ENCODE measurements around the gene RASGEF1B.

DNA sequence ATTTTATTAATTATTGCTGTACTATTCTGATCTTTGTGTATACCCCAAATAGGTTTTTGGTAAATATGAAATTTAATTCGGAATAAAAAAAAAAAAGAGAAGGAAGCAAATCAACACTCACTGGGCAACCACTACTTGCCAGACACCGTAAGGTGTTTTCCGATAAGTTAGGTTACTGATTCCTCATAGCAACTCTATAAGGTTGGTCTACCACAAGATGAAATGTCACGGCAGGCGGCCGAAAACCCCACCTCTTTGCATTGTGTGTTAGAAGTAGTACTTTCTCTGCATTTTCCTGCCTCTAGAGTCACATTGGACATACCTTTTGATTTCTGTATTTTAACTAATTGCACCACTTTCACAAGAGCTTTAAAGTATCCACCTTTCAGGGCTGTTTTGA is 44.5 kb upstream of the RASGEF1B start:
- TF ChIP-seq, protein P1, sequence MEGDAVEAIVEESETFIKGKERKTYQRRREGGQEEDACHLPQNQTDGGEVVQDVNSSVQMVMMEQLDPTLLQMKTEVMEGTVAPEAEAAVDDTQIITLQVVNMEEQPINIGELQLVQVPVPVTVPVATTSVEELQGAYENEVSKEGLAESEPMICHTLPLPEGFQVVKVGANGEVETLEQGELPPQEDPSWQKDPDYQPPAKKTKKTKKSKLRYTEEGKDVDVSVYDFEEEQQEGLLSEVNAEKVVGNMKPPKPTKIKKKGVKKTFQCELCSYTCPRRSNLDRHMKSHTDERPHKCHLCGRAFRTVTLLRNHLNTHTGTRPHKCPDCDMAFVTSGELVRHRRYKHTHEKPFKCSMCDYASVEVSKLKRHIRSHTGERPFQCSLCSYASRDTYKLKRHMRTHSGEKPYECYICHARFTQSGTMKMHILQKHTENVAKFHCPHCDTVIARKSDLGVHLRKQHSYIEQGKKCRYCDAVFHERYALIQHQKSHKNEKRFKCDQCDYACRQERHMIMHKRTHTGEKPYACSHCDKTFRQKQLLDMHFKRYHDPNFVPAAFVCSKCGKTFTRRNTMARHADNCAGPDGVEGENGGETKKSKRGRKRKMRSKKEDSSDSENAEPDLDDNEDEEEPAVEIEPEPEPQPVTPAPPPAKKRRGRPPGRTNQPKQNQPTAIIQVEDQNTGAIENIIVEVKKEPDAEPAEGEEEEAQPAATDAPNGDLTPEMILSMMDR (IDR thresholded peaks at IDR 0.05; ENCODE audit: low read depth, low read length) = no peak
- no peak for TF ChIP-seq EZH2phosphoT487 (IDR thresholded peaks at IDR 0.05; ENCODE audit: low read depth)
